Measurements from ENCODE around the gene S100A2.

S100A2 gene

DNA sequence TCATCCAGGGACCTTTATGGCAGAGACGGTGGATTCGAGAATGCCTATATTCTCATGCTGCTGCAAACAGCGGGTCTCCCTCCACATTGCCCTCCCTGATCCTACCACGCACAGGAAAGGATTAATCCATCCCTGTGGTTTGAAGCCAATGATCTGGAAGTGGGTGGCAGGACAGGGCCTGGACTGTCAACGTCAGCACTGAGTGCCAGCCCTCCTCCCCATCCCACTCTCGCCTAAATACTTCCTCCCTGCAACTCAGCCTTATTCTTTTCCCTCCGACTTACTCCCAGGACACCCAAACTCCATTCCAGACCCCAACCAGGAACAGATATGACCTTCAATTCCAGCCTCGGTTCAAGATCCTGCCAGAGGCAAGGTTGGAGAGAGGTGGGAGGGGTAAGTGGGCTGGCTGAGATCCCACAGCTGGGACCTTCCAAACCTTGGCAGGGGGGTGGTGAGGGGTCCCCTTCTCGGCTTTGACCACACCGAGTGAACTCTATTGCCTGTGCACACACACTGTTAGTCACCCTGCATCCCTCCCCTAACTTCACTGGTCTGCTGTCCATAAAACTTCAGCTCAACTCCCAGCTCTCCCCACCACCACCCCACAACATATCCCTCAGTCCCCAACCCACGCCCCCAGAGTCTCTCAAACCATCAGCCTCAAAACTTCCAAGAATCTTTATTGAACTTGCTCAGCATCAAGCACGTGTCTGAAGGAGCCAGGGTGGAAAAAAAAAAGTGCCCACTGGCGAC lies 22.5 kb downstream of the S100A2 start:
- Histone ChIP-seq H4K20me1 (ENCODE audit: low read depth, low read length) (no peaks in the 10 kb centered on the region), H3K4me3 (ENCODE audit: insufficient read depth, low read length, poor library complexity, severe bottlenecking) (no peak overlapping the region), H3K9me3 (ENCODE audit: insufficient read depth, low read length) (no peaks in the 10 kb centered on the region), H3K9ac (ENCODE audit: low read length) (no peak overlapping the region), H2AFZ (ENCODE audit: low read depth, low read length, severe bottlenecking) (no peak overlapping the region), H3K36me3 (ENCODE audit: low read length) (no peaks in the 10 kb centered on the region), H3K27me3 (ENCODE audit: low read length) (no peaks in the 10 kb centered on the region), H3K9me2 (replicated peaks; ENCODE audit: insufficient read depth, low read length) (no peaks in the 10 kb centered on the region), H3F3A (ENCODE audit: insufficient read depth) (no peaks in the 10 kb centered on the region), H3K27ac (ENCODE audit: low read depth, low read length) (no peak overlapping the region), H3K79me2 (ENCODE audit: insufficient read depth, low read length) (no peaks in the 10 kb centered on the region), H3K4me2 (ENCODE audit: low read depth, low read length, poor library complexity, severe bottlenecking) (no peak overlapping the region)
- TF ChIP-seq, protein P1, sequence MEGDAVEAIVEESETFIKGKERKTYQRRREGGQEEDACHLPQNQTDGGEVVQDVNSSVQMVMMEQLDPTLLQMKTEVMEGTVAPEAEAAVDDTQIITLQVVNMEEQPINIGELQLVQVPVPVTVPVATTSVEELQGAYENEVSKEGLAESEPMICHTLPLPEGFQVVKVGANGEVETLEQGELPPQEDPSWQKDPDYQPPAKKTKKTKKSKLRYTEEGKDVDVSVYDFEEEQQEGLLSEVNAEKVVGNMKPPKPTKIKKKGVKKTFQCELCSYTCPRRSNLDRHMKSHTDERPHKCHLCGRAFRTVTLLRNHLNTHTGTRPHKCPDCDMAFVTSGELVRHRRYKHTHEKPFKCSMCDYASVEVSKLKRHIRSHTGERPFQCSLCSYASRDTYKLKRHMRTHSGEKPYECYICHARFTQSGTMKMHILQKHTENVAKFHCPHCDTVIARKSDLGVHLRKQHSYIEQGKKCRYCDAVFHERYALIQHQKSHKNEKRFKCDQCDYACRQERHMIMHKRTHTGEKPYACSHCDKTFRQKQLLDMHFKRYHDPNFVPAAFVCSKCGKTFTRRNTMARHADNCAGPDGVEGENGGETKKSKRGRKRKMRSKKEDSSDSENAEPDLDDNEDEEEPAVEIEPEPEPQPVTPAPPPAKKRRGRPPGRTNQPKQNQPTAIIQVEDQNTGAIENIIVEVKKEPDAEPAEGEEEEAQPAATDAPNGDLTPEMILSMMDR (IDR thresholded peaks at IDR 0.05; ENCODE audit: insufficient read depth, low read length, poor library complexity, severe bottlenecking) = no peak
- TF ChIP-seq EZH2phosphoT487 (conservative IDR thresholded peaks at IDR 0.05; ENCODE audit: low read length) = no peak

DNA sequence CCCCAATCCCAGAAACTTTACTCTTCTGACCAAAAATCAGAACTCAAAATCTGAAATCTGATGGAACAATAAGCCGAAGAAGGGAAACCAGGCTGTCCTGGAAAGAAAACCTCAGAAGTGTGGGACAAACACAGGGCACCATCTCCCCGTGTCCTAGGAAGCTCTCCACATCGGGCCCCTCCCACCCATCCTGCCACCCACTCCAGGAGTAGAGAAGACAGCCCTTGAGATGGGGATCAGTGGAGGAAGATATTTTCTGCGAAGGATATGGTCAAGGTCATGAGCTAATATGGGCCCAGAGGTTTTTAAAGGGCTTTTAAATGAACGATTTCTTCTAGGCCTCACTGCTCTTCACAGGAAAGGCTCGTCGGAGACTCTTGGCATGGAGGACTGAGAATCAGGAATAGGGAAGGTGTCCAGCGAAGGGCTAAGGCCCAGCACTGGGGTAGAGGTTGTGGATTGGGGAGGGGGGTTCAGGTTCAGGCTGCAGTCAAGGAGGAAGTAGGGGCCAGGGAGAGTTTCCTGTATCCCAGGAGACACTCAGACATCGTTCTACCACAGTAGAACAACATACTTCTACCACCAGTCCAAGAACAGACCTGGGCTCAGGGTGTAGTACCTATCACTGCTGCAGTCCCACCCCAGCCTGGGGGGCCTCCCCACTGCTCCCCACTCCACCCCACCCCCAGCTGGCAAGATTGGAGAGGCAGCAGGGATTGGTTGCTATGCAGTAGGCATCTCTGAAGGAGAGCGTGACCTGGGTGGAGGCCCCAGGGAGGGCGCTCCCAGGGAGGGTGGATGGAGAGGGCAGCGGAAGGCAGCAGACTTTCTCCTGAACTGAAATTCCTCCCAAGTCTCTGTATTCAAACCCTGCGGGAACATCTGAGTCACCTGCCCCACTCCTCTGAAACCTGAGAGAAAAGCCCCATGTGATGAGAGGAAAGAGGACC lies 23.7 kb downstream of the S100A2 start:
- H3K9me2 ChIP-seq (replicated peaks; ENCODE audit: insufficient read depth, low read length) = no peaks in the 10 kb centered on the region
- H3K79me2 ChIP-seq (ENCODE audit: insufficient read depth, low read length) = no peaks in the 10 kb centered on the region
- no peak overlapping the region for H3K9ac ChIP-seq (ENCODE audit: low read length)
- H2AFZ ChIP-seq (ENCODE audit: low read depth, low read length, severe bottlenecking) = no peak overlapping the region
- no peaks in the 10 kb centered on the region for H3K36me3 ChIP-seq (ENCODE audit: low read length)
- H3K27me3 ChIP-seq (ENCODE audit: low read length) = no peaks in the 10 kb centered on the region
- no peaks in the 10 kb centered on the region for H3F3A ChIP-seq (ENCODE audit: insufficient read depth)
- H3K27ac ChIP-seq (ENCODE audit: low read depth, low read length) = no peak overlapping the region
- H3K4me3 ChIP-seq (ENCODE audit: insufficient read depth, low read length, poor library complexity, severe bottlenecking) = no peak overlapping the region
- TF ChIP-seq, protein P1 (IDR thresholded peaks at IDR 0.05; ENCODE audit: insufficient read depth, low read length, poor library complexity, severe bottlenecking) = no peak
- TF ChIP-seq EZH2phosphoT487 (conservative IDR thresholded peaks at IDR 0.05; ENCODE audit: low read length) = no peak
- no peaks in the 10 kb centered on the region for H4K20me1 ChIP-seq (ENCODE audit: low read depth, low read length)
- H3K4me2 ChIP-seq (ENCODE audit: low read depth, low read length, poor library complexity, severe bottlenecking) = no peak overlapping the region
- no peaks in the 10 kb centered on the region for H3K9me3 ChIP-seq (ENCODE audit: insufficient read depth, low read length)

DNA sequence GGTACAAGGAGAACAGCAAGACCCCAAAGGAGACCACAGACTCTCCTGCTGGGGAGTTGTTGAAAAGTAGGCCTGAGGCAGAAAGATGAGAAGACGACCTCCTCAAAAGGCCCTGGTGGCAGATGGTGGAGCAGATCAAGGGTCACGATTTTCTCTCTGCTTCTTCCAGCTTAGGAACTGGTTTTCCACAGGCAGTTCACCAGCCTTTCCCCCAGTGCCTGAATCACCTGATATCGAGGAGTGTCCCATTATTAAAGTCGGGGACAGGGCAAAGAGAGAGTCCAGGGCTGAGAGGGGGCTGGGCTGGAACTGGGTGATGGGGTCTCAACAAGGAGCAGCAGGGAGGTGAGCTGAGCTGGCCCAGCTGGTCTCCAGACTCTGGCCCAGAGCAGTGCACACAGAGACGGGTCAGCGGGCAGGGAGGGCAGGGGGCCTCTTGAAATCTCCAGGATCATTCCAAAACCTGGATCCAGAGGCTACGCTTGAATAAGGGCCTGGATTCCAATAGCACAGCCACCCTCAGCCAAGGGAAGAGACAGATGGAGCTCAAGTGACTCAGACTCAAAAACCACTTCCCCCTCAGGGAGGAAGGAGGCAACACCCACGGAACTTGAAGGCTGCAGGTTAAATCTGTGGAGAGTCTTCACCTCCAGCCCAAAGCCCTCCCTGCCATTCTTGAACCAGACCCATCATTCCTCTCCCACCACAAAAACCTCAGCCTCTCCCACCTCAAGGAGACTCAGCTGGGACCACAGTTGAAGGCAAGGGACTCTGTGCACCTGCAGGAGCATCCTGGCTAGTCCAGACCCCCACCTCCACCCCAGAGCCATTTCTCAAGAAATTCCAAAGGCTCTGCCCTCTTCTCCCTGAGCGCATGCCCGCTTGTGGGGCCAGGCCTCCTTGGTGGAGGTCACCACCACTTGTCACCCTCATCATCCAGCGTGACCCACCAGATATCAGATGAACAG lies 25.0 kb downstream of the S100A2 start, which contains the start of gene S100A5:
TSS of gene S100A5 (minus strand) at position 541 of the 968 bp plus-strand sequence. CDS start 743 bp downstream, outside the sequence.
- H3K79me2 ChIP-seq (ENCODE audit: insufficient read depth, low read length) = no peaks in the 10 kb centered on the region
- H3K9ac ChIP-seq (ENCODE audit: low read length) = no peak within 1 kb of the TSS
- no peak for TF ChIP-seq EZH2phosphoT487 (conservative IDR thresholded peaks at IDR 0.05; ENCODE audit: low read length)
- TF ChIP-seq, protein P1 (IDR thresholded peaks at IDR 0.05; ENCODE audit: insufficient read depth, low read length, poor library complexity, severe bottlenecking) = no peak
- H2AFZ ChIP-seq (ENCODE audit: low read depth, low read length, severe bottlenecking) = no peak within 1 kb of the TSS
- H3K4me2 ChIP-seq (ENCODE audit: low read depth, low read length, poor library complexity, severe bottlenecking) = no peak within 1 kb of the TSS
- H3K27me3 ChIP-seq (ENCODE audit: low read length) = no peaks in the 10 kb centered on the region
- no peaks in the 10 kb centered on the region for H3K9me3 ChIP-seq (ENCODE audit: insufficient read depth, low read length)
- H3F3A ChIP-seq (ENCODE audit: insufficient read depth) = no peaks in the 10 kb centered on the region
- no peaks in the 10 kb centered on the region for H3K9me2 ChIP-seq (replicated peaks; ENCODE audit: insufficient read depth, low read length)
- H3K27ac ChIP-seq (ENCODE audit: low read depth, low read length) = no peak within 1 kb of the TSS
- no peak within 1 kb of the TSS for H3K4me3 ChIP-seq (ENCODE audit: insufficient read depth, low read length, poor library complexity, severe bottlenecking)
- H4K20me1 ChIP-seq (ENCODE audit: low read depth, low read length) = no peaks in the 10 kb centered on the region
- no peaks in the 10 kb centered on the region for H3K36me3 ChIP-seq (ENCODE audit: low read length)
